ENCODE data around the gene GAST.
"Not testable (repeated sequence)": the region's sequence is repeated elsewhere in the genome, so short reads cannot be mapped to it uniquely, and the experiment has no call there.

Gene GAST

DNA sequence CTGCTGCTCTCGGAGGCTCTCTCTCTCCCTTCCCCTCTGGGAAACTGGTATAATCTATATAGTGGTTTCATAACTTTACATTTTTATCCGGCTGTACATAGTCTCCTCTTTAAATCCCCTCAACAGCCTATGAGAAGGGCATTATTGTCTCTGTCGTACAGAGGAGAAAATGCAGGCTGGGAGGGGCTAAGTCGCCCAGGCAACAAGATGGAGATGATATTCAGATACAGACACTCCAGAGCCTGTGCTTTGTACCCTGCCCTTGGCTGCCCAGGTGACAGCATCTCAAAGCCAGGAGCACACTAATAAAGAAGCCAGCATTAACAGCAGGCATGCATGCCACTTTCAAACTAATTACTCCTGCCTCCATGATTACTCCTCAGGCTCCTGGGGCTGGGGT is 28.1 kb upstream of the GAST start:
- DNase-seq = no peak

GRCh38 chr17:41685753-41686152 is 26.4 kb upstream of the GAST start:
- not testable (repeated sequence) for DNase-seq

DNA sequence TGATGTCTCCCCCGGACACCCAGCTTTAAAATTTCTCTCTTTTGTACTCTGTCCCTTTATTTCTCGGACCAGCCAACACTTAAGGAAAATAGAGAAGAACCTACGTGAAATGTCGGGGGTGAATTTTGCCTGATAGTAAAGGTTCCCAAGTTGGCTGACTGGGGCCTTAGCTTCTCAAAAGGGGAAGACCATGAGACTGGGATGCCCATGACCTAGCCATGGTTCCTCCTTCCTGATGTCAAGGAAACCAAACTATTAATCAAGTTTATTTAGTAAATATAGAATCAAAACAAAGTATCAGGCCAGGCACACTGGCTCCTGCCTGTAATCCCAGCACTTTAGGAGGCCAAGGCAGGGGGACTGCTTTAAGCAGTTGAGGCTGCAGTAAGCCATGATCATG is 25.9 kb upstream of the GAST start:
- no peak for DNase-seq

DNA sequence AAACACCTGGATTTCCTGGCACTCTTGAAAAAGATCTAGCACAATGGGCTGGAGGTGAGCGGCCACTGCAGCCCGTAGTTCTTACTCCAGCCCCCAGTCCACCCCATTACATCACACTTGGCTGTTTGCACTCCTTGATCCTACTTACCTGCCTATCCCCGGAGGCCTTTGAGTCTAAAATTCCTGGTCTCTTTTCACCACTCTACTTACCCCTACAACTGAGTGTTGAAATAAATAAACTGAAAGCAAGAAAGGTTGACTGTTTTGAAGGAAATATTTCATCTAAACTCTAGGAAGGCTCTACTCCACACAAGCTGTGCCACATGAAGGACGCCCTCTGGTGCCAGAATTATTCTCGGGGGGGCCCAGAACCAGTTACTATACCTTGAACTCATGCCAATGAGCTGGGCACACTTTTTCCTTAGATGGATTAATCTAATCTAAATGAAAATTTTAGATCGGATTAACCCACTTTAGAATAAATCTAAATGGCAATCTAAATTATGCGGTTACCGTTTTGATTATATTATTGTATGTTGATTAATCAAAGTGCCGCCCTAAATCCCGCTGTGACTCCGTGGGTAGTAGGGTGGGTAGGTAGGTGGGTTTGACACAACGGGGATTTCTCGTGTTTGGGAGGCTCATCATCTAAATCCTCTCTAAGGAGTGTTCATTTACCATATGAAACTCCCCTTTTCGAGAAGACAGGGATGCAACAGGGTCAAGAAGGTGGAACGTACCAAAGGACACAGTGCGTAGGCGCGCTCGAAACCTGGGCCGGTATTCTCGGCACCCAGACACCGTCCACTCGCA is 24.1 kb upstream of the GAST start:
- DNase-seq = peak; percentile 59

DNA sequence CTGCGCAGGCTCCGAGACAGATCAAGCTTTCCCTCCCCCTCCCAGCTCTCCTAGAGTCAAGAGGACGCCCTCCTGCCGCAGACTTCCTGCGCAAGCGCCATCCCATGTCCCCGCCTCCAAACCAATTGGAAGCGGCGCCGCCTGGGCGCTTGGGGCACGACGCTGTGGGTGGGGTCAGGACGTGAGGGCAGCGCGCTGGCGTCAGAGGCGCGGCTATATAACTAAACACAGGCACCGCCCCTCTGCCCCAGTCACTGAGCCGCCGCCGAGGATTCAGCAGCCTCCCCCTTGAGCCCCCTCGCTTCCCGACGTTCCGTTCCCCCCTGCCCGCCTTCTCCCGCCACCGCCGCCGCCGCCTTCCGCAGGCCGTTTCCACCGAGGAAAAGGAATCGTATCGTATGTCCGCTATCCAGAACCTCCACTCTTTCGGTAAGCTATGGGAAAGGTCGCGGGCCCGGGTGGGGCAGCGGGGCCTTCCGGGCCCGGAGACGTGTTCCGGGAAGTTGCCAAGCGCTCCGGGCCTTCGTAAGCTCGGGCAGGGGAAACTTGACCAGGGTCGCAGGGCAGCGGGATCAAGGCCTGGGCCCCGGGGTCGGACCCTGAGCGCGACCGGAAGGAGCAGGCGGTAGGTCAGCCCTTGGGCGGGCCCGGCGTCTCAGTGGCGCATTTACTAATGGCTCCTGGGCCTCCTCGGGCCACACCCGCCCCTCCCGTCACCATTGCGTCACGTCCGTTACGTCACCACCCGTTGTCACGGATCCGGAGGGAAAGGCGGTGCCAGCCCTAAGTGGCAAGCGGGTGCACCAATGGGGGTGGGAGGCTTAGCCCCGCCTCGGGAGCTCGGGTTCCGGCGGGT is 23.3 kb upstream of the GAST start, which contains the start of gene EIF1:
Gene EIF1, plus strand, starts transcription at position 245 of the 856 bp plus-strand sequence. Its CDS starts 154 bp downstream, at position 399.
- peak; percentile 100 for DNase-seq

DNA sequence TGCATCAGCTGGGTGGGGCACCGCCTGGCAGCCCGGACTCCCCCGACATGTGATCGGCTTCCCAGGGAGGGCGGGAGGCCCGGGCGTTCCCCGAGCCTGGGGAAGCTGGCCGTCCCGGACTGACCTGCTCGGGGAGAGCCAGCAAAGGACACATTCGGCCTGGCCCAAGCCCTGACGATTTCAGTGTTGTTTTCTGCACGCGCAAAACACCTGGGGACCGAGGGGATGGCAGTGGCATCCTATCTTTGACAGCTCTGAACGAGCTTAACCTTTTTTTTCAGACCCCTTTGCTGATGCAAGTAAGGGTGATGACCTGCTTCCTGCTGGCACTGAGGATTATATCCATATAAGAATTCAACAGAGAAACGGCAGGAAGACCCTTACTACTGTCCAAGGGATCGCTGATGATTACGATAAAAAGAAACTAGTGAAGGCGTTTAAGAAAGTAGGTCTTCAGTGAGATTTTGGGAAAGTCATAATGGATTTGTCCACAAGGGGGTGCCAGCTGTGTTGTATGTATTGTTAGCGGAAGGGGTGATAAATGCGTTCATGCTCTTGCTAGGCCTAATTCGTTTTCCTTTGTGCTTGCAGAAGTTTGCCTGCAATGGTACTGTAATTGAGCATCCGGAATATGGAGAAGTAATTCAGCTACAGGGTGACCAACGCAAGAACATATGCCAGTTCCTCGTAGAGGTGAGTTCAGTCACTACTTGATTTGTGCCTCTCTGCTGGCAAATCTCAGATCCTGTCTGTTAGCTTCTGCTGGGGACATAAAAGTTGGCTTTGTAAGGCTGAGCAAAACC is 22.4 kb upstream of the GAST start:
- peak; percentile 57 for DNase-seq

GRCh38 chr17:41690497-41690896 is 21.6 kb upstream of the GAST start:
- DNase-seq = no peak

DNA sequence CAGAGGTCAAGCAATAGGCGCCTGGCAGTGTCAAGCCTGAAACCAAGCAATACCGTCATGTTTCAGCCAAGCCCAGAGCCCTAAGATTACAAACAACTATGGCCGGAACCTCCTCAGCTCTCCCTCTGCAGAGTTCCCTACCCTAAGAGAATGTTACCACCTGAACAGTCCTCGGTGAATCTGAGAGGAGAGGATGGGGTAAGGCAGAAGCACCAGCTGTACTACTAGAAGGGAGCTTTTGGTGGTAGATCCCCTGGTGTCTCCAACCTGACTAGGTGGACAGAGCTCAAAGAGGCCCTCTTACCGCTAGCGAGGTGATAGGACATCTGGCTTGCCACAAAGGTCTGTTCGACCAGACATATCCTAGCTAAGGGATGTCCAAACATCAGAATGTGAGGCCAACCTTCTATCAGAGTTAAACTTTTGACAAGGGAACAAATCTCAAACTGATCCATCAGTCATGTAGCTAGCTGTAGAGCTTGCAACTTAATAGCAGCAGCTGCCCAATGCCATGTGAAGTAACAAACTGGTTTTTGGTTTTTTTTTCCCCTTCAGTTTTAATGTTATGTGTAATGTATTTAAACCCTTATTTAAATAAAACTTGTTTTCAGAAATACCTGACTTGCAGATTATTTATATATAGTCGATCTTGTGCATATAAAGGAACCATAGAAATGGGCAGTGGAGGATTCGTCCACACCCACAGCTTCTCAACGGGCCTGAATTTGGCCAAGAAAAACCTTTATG is 20.9 kb upstream of the GAST start:
- DNase-seq = no peak

DNA sequence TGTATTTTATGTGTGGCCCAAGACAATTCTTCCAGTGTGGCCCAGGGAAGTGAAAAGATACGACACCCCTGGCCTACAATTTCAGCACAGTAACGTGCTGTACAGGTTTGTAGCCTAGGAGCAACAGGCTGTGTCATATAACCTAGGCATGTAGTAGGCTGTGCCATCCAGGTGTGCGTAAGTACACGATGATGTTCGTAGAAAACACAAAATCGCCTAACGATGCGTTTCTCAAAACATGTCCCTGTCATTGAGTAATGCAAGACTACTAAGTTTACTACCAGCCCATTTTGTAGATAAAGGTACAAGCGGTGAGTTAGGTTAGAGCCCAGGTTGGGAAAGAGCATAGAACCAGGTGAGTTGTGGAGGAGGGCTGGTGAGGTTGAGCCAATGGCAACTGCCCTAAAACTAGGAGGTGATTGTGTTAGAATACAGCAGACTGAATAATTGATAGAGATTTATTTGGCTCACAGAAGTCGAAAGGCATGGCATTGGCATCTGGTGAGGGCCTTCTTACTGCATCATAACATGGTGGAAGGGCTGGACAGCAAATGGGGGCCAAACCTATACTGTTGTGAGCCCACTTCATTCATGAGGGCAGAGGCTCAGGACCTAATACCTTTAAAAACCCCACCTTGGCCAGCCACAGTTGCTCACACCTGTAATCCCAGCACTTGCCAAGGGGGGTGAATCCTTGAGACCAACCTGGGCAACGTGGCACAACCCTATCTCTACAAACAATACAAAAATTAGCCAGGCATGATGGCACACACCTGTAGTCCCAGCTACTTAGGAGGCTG is 19.2 kb upstream of the GAST start:
- no peak for DNase-seq

DNA sequence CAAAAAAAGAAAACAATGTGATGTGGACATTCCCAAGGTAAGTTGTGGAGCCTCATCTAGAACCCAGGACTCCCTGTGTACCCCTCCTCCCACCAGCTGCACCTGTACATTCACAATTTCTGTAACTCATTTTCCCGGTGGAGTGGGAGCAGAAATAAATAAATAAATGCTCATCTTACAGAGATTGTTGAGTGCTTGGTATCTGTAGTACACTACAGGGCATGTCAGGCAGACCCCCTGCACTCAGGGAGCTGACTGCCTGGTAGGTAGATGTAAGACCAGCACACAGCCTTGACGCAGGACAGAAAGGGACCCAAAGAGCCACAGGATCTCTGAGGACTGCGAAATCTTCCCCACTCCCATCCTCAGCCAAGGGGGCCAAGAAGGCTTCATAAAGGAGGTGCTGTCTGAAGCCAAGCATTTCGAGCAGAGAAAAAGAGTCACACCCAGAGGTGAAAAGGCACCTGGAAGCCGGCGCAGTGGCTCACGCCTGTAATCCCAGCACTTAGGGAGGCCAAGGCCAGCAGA is 16.9 kb upstream of the GAST start:
- DNase-seq = no peak

DNA sequence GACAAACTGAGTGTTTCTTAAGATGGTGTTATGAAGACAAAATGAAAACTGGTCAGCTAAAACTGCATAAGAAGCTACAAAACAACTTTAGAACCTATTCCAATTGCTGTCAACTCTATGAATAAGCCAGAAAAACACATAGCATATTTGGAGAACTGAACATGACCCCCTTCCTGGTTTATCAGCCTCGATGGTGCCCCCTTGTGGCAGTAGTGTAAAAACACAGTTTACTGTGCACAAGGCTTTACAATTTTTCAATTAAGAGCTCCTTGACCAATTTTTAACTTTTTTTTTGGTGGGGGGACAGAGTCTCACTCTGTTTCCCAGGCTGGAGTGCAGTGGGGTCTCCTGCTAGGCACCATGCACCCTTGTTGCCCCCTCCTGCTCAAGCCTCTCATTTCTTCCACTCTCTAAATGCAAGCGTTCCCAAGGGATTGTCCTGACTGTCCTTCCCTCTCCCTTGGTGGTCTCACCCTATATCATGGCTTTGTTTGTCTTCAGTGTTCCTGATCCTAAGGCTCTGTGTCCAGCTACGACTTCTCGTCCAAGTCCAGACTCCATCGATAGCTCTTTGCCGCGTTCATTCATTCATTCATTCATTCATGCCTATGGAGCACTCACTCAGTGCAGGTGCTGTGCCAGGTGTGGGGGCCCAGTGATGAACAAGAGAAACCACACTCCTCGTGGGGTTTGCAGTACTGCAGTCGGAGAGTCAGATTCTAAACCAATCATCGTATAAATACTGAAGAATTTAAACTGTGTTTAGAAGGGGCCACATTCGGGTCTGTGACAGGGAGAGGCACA is 16.0 kb upstream of the GAST start:
- DNase-seq = peak; percentile 79

DNA sequence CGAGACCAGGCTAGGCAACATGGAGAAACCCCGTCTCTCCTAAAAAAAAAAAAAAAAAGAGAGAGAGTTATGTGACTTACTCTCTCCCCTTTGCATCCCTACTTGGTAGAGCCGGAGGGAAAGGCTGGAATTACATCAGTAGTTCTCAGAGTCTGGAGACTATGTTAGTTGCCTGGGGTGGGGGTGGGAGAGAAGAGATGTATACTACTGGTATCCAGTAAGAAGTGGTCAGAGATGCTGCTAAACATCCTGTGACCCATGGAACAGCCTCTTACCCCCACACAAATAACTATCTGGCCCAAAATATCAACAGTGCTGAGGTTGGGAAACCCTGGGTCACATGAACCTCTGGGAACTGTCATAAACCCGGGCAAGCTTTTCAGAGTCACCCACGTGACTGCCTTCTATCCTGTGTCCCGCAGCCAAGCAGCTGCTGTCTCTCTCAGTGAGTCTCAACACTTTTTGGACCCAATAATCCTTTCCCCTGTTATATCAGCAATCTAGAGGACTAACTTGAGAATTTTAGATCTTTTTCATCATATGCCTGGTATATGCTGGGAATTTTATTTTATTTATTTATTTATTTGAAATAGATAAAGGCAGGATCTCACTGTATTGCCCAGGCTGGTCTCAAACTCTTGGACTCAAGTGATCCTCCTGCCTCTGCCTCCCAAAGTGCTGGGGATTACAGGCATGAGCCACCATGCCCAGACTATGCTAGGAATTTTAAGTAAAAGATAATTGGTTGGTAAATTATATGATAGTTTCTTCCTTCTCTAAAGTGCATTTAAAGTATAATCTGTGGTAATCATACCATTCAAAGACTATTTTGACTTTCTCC is 14.8 kb upstream of the GAST start:
- DNase-seq = peak; percentile 69

DNA sequence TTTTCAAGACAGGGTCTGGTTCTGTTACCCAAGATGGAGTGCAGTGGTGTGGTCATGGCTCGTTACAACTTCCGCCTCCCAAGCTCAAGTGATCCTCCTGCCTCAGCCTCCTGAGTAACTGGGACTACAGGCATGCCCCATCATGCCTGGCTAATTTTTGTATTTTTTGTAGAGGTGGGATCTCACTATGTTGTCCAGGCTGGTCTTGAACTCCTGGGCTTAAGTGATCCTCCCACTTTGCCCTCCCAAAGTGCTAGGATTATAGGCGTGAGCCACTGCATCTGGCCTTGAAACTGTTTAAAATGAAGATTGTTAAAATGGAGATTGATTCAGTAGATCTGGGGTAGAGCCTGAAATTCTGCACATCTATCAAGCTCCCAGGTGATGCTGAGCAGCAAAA is 11.3 kb upstream of the GAST start:
- not testable (repeated sequence) for DNase-seq

DNA sequence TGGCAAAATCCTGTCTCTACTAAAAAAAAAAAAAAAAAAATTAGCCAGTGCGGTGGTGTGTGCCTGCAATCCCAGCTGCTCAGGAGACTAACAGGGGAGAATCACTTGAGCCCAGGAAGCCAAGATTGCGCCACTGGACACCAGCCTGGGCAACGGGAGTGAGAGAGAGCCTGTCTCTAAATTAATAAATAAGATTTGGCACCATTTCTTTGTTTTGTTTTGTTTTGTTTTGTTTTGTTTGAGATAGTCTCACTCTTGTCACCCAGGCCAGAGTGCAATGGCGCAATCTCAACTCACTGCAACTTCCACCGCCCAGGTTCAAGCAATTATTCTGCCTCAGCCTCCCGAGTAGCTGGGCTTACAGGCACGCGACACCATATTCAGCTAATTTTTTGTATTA is 9.4 kb upstream of the GAST start:
- DNase-seq = no peak

DNA sequence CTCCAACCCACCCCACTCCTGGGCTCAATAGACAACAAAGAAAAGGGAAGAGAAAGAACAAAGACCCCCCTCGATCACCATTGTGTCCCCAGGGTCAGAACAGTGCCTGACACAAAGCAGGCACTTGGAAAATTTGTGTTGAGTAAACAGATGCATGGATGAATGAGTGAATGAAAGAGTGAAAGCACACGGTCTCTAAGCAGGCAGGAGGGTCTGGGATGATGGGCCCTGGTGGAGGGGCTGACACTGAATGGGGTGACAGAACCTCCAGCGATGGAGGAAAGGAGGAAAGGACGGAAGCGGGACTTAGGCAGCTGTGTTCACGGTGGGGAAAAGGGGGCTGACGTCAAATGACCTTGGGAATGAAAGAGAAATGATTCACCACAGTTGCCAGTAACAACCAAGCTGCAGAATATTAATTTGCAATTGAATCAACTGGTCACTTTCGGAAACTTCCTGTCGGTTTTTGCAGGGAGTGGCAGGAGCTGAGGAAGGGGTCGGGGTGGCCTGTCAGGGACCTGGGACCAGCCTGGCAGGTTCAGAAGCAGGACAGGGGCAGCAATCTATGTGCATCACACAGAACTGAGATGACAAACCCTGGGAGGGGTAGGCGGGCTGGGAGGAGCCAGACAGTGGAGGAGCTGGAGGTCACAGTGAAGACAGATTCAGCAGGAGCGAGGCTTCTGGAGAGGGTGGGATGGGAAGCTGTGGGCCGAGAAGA is 6.7 kb upstream of the GAST start:
- DNase-seq = peak; percentile 14

DNA sequence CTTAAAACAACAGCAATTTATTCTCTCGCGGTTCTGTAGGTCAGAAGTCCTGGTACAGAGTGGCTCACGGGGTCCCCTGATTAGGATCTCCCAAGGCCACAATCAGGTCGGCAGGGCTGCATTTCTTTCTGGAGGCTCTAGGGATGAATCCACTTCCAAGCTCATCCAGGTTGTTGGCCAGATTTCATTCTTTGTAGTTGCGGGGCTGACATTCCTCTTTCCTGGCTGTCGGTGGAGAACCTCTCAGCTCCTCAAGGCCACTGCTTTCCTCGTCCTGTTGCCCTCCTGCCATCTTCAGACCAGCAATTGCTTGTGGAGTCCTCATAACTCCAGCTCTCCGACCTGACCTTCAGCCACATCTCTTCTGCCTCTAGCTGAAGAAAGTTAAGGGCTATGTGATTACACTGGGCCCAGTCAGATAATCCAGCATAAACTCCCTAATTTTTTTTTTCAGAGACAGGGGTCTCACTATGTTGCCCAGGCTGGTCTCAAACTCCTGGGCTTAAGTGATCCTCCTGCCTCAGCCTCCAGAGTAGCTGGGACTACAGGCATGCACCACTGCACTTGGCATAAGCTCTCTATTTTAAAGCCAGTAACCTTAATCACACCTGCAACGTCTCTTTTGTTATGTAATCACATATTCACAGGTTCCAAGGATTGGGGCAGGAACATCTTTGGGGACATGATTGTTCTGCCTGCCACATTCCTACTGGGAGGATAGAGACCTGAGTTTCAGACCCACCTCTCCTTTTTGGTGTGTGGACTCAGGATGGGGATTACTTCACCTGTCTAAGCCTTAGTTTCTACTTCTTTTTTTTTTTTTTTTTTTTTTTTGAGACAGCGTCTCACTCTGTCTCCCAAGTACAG is 4.1 kb upstream of the GAST start:
- DNase-seq = no peak

DNA sequence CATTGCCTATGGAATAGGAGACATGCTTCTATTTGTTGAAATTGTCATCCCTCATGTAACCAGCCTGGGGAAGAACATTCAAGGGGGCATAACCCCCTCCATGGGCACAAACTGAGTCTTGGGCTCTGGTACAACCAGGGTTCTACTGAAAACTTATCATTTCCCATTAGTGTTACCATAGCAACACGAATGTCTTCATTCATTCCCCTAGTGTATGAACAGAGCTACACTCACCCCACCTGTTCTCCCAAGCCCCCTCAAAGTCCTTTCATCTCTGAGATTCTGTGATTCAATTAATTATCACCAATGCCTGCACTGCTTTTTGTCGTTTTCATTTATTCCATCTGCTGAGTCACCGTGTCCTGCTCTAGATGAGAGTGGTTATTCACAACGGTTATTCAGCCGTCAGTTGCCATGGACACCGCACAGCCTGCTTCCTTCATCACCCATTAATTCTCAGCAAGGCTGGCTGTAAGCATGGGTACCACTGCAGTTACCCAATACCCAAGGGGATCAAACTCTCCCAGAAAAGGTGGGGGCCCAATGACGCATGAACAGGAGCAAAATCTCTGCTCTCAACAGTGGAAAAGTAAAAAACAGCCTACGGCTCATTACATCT is 1.6 kb upstream of the GAST start:
- DNase-seq = peak; percentile 21
